GM12878 (cell line): ENCODE data around the gene PPARA. TPM values are rescaled to one million over a fixed set of nuclear protein-coding genes. Genes with fewer than 3 reads are reported as not detected.

Experiments
- ATAC-seq: fragments of 200-7000 bp; cut with Tn5 transposase; 3 replicates; pipeline ENCODE4 v1.9.1; 2020; ENCODE audit warnings: mild to moderate bottlenecking, moderate library complexity
- BruUV-seq: library from RNA; stranded (reverse); fragments of 400-500 nt; replicated peaks from 2 replicates; lab custom pipeline; 2021; lab: Mats Ljungman, UMichigan
- CTCF ChIA-PET: fragments of 300-600 bp; sonication (Branson Sonifier 250); formaldehyde crosslinking; extraction: SDS; loops from one replicate; lab custom pipeline; 2021; ENCODE audit warnings: inconsistent platforms; lab: Yijun Ruan, JAX
- POLR2A ChIA-PET: fragments of 350-600 bp; formaldehyde crosslinking; extraction: SDS; loops from one replicate; lab custom pipeline; 2021; ENCODE audit warnings: inconsistent platforms; lab: Charles Lee
- RAD21 ChIA-PET: fragments of 300-600 bp; sonication (Branson Sonifier 250); formaldehyde crosslinking; loops from one replicate; lab custom pipeline; 2023; ENCODE audit warnings: antibody characterized with exemption; ENCODE audit not compliant: unreplicated experiment; lab: Charles Lee
- SMC1A ChIA-PET: fragments of 300-600 bp; sonication (Branson Sonifier 250); formaldehyde crosslinking; loops from one replicate; lab custom pipeline; 2023; ENCODE audit not compliant: unreplicated experiment, uncharacterized antibody; lab: Charles Lee
- DNase-seq: peaks from one replicate; pipeline ENCODE4 v3.0.0-alpha.2; 2011; ENCODE audit warnings: low read depth, low spot score
- FAIRE-seq: peaks from 3 replicates; lab custom pipeline; 2011; peaks lifted over from hg19 to GRCh38; lab: Jason Lieb, UNC
- H2AFZ ChIP-seq: 2 replicates; pipeline ENCODE4 v1.6.0; 2011; ENCODE audit warnings: low read depth, low read length, control low read depth; ENCODE audit not compliant: control insufficient read depth
- H3K27ac ChIP-seq: 2 replicates; pipeline ENCODE4 v1.5.1; 2011; ENCODE audit warnings: control low read depth; ENCODE audit not compliant: control insufficient read depth, insufficient read depth
- H3K27me3 ChIP-seq, 2 experiments: replicated peaks in 1 of 2; 2 replicates each; pipeline versions ENCODE4 v1.6.0 to v1.6.1; 2011; ENCODE audit warnings: low read length in 1 of 2; ENCODE audit not compliant: control insufficient read depth in 2 of 2, insufficient read depth in 2 of 2
- H3K36me3 ChIP-seq, 2 experiments: 2 replicates each; pipeline ENCODE4 v1.5.1; 2011; ENCODE audit warnings: low read length in 1 of 2; ENCODE audit not compliant: control insufficient read depth in 2 of 2, insufficient read depth in 2 of 2
- H3K4me1 ChIP-seq: 2 replicates; pipeline ENCODE4 v1.6.1; 2011; ENCODE audit warnings: mild to moderate bottlenecking, low read length, moderate library complexity, mixed read lengths; ENCODE audit not compliant: control insufficient read depth, insufficient read depth
- H3K4me2 ChIP-seq: 2 replicates; pipeline ENCODE4 v1.6.0; 2011; ENCODE audit warnings: control low read depth; ENCODE audit not compliant: control insufficient read depth, insufficient read depth
- H3K4me3 ChIP-seq: fragments of 200-600 bp; sonication (generic); 2 replicates; pipeline ENCODE4 v1.5.1; 2016
- H3K79me2 ChIP-seq: 2 replicates; pipeline ENCODE4 v1.6.0; 2011; ENCODE audit warnings: low read length; ENCODE audit not compliant: control insufficient read depth, insufficient read depth
- H3K9ac ChIP-seq: 2 replicates; pipeline ENCODE4 v1.8.0; 2011; ENCODE audit warnings: low read length, control low read depth, mixed read lengths; ENCODE audit not compliant: control insufficient read depth, insufficient read depth
- H3K9me3 ChIP-seq: replicated peaks from 3 replicates; pipeline ENCODE4 v1.5.1; 2011; ENCODE audit warnings: mild to moderate bottlenecking, low read length; ENCODE audit not compliant: control insufficient read depth, insufficient read depth
- H4K20me1 ChIP-seq: 2 replicates; pipeline ENCODE4 v1.6.0; 2011; ENCODE audit not compliant: control insufficient read depth, insufficient read depth
- CBX3 ChIP-seq: fragments of 200-600 bp; sonication (generic); IDR thresholded peaks from 2 replicates; pipeline ENCODE4 v1.6.1; 2016; ENCODE audit warnings: low read depth, borderline replicate concordance
- DPF2 ChIP-seq: fragments of 450-650 bp; IDR thresholded peaks from 2 replicates; pipeline ENCODE4 v1.6.1; 2017; ENCODE audit warnings: mild to moderate bottlenecking
- IKZF2 ChIP-seq, 2 experiments: fragments of 450-650 bp; IDR thresholded peaks; 2 replicates each; pipeline ENCODE4 v1.6.1; 2017; ENCODE audit warnings: mild to moderate bottlenecking in 2 of 2, moderate library complexity in 2 of 2
- JUND ChIP-seq: IDR thresholded peaks from 2 replicates; pipeline ENCODE4 v1.6.1; 2012; ENCODE audit warnings: low read depth, mild to moderate bottlenecking, low read length, improper control_type of control experiment, moderate library complexity
- MXI1 ChIP-seq: fragments of 150-350 bp; IDR thresholded peaks from 2 replicates; pipeline ENCODE4 v1.6.1; 2011; ENCODE audit warnings: low read depth, mild to moderate bottlenecking, inconsistent platforms, low read length, improper control_type of control experiment
- NBN ChIP-seq: fragments of 450-650 bp; IDR thresholded peaks from 2 replicates; pipeline ENCODE4 v1.6.1; 2016
- RAD21 ChIP-seq: IDR thresholded peaks from 2 replicates; pipeline ENCODE4 v1.6.1; 2011; ENCODE audit warnings: mild to moderate bottlenecking, low read depth, low read length, moderate library complexity; ENCODE audit not compliant: insufficient read depth
- RBBP5 ChIP-seq: fragments of 200-600 bp; sonication (generic); conservative IDR thresholded peaks from 2 replicates; pipeline ENCODE4 v1.6.1; 2016
- RELB ChIP-seq: fragments of 450-650 bp; IDR thresholded peaks from 2 replicates; pipeline ENCODE4 v1.6.1; 2017; ENCODE audit warnings: low read depth, mild to moderate bottlenecking, moderate library complexity
- SIN3A ChIP-seq: IDR thresholded peaks from 2 replicates; pipeline ENCODE4 v1.6.1; 2012; ENCODE audit warnings: low read depth, low read length, improper control_type of control experiment
- ZBED1 ChIP-seq: IDR thresholded peaks from 2 replicates; pipeline ENCODE4 v1.6.1; 2016; ENCODE audit warnings: borderline replicate concordance
- WGBS: methylation state at CpG from one replicate; pipeline ENCODE4 v1.1.6; 2016; ENCODE audit warnings: low lambda C conversion rate; ENCODE audit not compliant: insufficient replicate concordance, insufficient coverage; ENCODE audit errors: missing lambda C conversion rate; 5-methylcytosine and 5-hydroxymethylcytosine counted together
- in situ Hi-C: fragments of 300-500 bp; cut with MboI; formaldehyde crosslinking; loops from 9 replicates; pipeline ENCODE4 v1.14.3; 2018; ENCODE audit warnings: mixed read lengths
- intact Hi-C: fragments of 100-400 bp; cut with micrococcal nuclease; formaldehyde crosslinking; loops from one replicate; pipeline ENCODE4 v1.14.2; 2022; ENCODE audit not compliant: unreplicated experiment
- polyA plus RNA-seq, 11 experiments: library from polyadenylated mRNA; depleted of rRNA in 4 of 11; unstranded in 6 of 11; stranded (reverse) in 5 of 11; fragments of >200 nt; fragmentation: Nextera tagmentation in 4 of 11; fragmentation: Illumina TruSeq in 1 of 11; extraction: Ambion mirVana in 4 of 11; extraction: Trizol in 1 of 11; gene quantifications; 1 replicate in 1 of 11; 2 replicates in 10 of 11; pipeline versions ENCODE4 v1.2.1 to v1.2.3, GENCODE V29; 2011 to 2016; ENCODE audit warnings: inconsistent platforms in 2 of 11, missing spikeins in 2 of 11, low read depth in 1 of 11
- total RNA-seq, 4 experiments: library from RNA; depleted of rRNA in 3 of 4; stranded (reverse); fragments of >200 nt in 3 of 4; fragmentation: Illumina TruSeq in 1 of 4; extraction: Trizol in 1 of 4; gene quantifications; 2 replicates each; pipeline versions ENCODE4 v1.2.1 to v1.2.3, GENCODE V29; 2013 to 2021

PPARA gene
- total and polyA plus RNA-seq, 10 of the 15 experiments (the other 5 are each of a cell fraction or from before 2014, with no cell fraction given): 0.72 to 10.4 (median 4.6) TPM

DNA sequence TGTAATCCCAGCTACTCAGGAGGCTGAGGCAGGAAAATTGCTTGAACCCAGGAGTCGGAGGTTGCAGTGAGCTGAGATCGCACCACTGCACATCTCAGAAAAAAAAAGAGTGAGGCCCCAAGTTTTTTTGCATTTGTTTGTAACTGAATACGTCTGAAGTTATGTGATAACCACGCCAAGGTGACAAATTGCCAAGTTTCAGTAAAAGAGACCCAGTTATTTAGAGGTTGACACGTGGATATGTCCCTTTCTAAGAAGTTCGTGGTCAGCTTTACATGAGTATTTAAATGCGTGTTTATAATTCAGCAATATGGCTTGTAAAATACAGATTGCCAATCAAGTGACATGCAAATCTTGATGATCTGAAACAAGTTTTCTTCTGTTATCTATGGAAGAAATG, 8.0 kb downstream of the PPARA start (continued):
- TF ChIP-seq CBX3: no peak

GRCh38 chr22:46159212-46159611, 8.9 kb downstream of the PPARA start:
- DNase-seq: no peak
- H3K4me3 ChIP-seq: no peak overlapping the region
- no peak overlapping the region for H2AFZ ChIP-seq
- H3K4me2 ChIP-seq: no peak overlapping the region
- H3K9me3 ChIP-seq: no peaks in the 10 kb centered on the region
- H3K36me3 ChIP-seq: peaks cover 0 to 5% of the 10 kb centered on the region in 2 experiments; a peak in 2 of 4 replicates
- ChIA-PET RAD21 (no interaction called here), POLR2A (no interaction called here), CTCF (no interaction called here), SMC1A (no interaction called here)
- no TSS peak for BruUV-seq
- no peak for TF ChIP-seq NBN
- no peak for TF ChIP-seq DPF2
- no peak for TF ChIP-seq JUND
- no peak for TF ChIP-seq SIN3A
- no peak for TF ChIP-seq IKZF2 (IDR thresholded peaks at IDR 0.05)
- no peak for TF ChIP-seq MXI1
- no peak for TF ChIP-seq RELB
- no peak for TF ChIP-seq ZBED1
- TF ChIP-seq RBBP5: no peak
- no peak for TF ChIP-seq RAD21
- in situ Hi-C loops (no loop called here), intact Hi-C loops (no loop called here)
- H3K79me2 ChIP-seq: no peaks in the 10 kb centered on the region
- H3K27ac ChIP-seq: no peak overlapping the region
- no peak overlapping the region for H3K9ac ChIP-seq
- FAIRE-seq: no peak
- no peaks in the 10 kb centered on the region for H4K20me1 ChIP-seq
- no peaks in the 10 kb centered on the region for H3K27me3 ChIP-seq
- ATAC-seq: no peak
- WGBS: 100% methylated on average over 7 of the region's 7 CpGs
- H3K4me1 ChIP-seq: no peaks in the 10 kb centered on the region
